ENCODE measurements around the gene JMJD6. TPM values are rescaled to one million over a fixed set of nuclear protein-coding genes. Genes with fewer than 3 reads are reported as not detected.
A peak's percentile ranks its signal among the peaks of the same experiment; 100 is the strongest.

The JMJD6 gene
- total RNA-seq, 2 donors from 2014 or later = 17.7 to 40.5 TPM

DNA sequence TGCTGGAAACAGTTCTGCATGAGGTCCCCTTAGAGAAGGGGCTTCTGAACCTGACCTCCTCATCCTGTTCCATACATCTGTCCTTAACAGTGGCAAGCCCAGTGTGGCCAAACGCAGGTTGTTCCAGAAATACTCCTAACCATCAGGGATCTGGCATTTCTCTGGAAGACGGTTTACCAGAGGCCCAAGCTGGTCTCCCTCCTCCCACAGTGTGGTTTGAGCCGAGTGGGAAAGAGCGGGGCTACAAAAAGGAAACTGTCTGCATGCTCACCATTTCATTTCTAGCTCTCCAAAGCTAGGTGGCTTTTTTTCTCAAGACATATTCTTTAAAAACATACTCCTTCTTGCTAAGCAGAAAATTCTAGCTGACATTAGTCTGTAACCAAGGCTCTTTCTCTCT lies 21.6 kb downstream of the JMJD6 start:
- Histone ChIP-seq H3K36me3 (no peaks in the 10 kb centered on the region), H3K9me3 (no peaks in the 10 kb centered on the region), H3K4me3 (no peak overlapping the region), H3K27me3 (replicated peaks; ENCODE audit: insufficient read depth) (no peaks in the 10 kb centered on the region), H3K27ac (no peak overlapping the region), H3K4me1 (replicated peaks) (peaks cover 10% of the 10 kb centered on the region)
- WGBS = 72% methylated on average over 4 of the region's 4 CpGs
- no peak for DNase-seq (ENCODE audit: low spot score)
- no peak for TF ChIP-seq POLR2A (IDR thresholded peaks at IDR 0.05)
- TF ChIP-seq, protein P1, sequence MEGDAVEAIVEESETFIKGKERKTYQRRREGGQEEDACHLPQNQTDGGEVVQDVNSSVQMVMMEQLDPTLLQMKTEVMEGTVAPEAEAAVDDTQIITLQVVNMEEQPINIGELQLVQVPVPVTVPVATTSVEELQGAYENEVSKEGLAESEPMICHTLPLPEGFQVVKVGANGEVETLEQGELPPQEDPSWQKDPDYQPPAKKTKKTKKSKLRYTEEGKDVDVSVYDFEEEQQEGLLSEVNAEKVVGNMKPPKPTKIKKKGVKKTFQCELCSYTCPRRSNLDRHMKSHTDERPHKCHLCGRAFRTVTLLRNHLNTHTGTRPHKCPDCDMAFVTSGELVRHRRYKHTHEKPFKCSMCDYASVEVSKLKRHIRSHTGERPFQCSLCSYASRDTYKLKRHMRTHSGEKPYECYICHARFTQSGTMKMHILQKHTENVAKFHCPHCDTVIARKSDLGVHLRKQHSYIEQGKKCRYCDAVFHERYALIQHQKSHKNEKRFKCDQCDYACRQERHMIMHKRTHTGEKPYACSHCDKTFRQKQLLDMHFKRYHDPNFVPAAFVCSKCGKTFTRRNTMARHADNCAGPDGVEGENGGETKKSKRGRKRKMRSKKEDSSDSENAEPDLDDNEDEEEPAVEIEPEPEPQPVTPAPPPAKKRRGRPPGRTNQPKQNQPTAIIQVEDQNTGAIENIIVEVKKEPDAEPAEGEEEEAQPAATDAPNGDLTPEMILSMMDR (IDR thresholded peaks at IDR 0.05) = no peak
- intact Hi-C loops (cut with DNase I) = no loop called here

- intact Hi-C loops (cut with DNase I) = no loop called here
- 83% methylated on average over 10 of the region's 10 CpGs for WGBS
- TF ChIP-seq POLR2A (IDR thresholded peaks at IDR 0.05) = no peak
- TF ChIP-seq, protein P1 (IDR thresholded peaks at IDR 0.05) = no peak
- no peak for DNase-seq (ENCODE audit: low spot score)
- H3K4me1 ChIP-seq (replicated peaks) = peaks cover 16% of the 10 kb centered on the region
- H3K9me3 ChIP-seq = no peaks in the 10 kb centered on the region
- H3K36me3 ChIP-seq = no peaks in the 10 kb centered on the region
- H3K4me3 ChIP-seq = no peak overlapping the region
- H3K27ac ChIP-seq = no peak overlapping the region
- H3K27me3 ChIP-seq (replicated peaks; ENCODE audit: insufficient read depth) = no peaks in the 10 kb centered on the region
Observed at GRCh38 chr17:76702941-76703637, 23.3 kb downstream of the JMJD6 start.

GRCh38 chr17:76702076-76702475 lies 24.3 kb downstream of the JMJD6 start:
- WGBS = 68% methylated on average over 2 of the region's 2 CpGs
- TF ChIP-seq, protein P1 (IDR thresholded peaks at IDR 0.05) = no peak
- TF ChIP-seq POLR2AphosphoS5 (IDR thresholded peaks at IDR 0.05) (no peak), POLR2A (IDR thresholded peaks at IDR 0.05) (no peak)
- intact Hi-C loops (cut with DNase I) = no loop called here
- peaks cover 16% of the 10 kb centered on the region for H3K4me1 ChIP-seq (replicated peaks)
- DNase-seq (ENCODE audit: low spot score) = no peak
- no peak overlapping the region for H3K4me3 ChIP-seq
- H3K27ac ChIP-seq = peak overlapping the region; percentile 80 to 85
- H3K27me3 ChIP-seq (replicated peaks; ENCODE audit: insufficient read depth) = no peaks in the 10 kb centered on the region
- H3K9me3 ChIP-seq = no peaks in the 10 kb centered on the region
- H3K36me3 ChIP-seq = no peaks in the 10 kb centered on the region

DNA sequence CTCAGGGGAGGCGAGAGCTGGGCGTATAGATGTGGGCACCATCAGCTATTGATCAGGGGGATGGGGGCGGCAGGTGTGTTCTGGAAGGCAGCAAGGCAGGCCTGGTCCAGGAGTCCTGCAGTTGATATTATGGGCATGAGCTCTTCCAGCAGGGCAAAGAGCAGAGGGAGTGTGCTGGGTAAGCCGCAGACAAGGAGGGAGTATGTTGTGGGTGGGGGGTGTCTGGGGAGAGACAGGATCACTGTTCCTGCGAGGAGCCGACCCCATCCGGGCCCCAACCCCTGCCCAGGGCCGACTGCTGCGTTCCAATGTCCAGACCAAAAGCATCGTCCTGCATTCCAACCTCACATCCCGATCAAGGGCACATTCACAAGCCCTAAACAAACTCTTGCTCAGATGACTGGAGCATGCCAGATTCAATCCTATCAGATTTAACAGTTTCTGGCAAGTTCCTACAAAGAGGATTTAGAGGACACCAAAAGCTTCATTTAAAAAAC lies 24.9 kb downstream of the JMJD6 start:
- DNase-seq (ENCODE audit: low spot score) = no peak
- 27% methylated on average over 11 of the region's 11 CpGs for WGBS
- Histone ChIP-seq H3K27ac (peak overlapping the region; percentile 80 to 85), H3K4me3 (no peak overlapping the region), H3K9me3 (no peaks in the 10 kb centered on the region), H3K4me1 (replicated peaks) (peaks cover 16% of the 10 kb centered on the region), H3K27me3 (replicated peaks; ENCODE audit: insufficient read depth) (no peaks in the 10 kb centered on the region), H3K36me3 (no peaks in the 10 kb centered on the region)
- intact Hi-C loops (cut with DNase I) = no loop called here
- no peak for TF ChIP-seq POLR2A (IDR thresholded peaks at IDR 0.05)

GRCh38 chr17:76700617-76701470 lies 25.6 kb downstream of the JMJD6 start:
- peak; percentile 53 for DNase-seq (ENCODE audit: low spot score)
- Histone ChIP-seq H3K27me3 (replicated peaks; ENCODE audit: insufficient read depth) (no peaks in the 10 kb centered on the region), H3K27ac (peak overlapping the region; percentile 80 to 85), H3K36me3 (no peaks in the 10 kb centered on the region), H3K9me3 (no peaks in the 10 kb centered on the region), H3K4me1 (replicated peaks) (peaks cover 16% of the 10 kb centered on the region), H3K4me3 (peak overlapping the region in 1 of 2 donors; percentile 8)
- WGBS = 17% methylated on average over 33 of the region's 33 CpGs
- TF ChIP-seq POLR2A (IDR thresholded peaks at IDR 0.05) (no peak), POLR2AphosphoS5 (IDR thresholded peaks at IDR 0.05) (peak; percentile 24)
- intact Hi-C loops (cut with DNase I) = no loop called here
